Liver (tissue), 9 donors: Measurements from ENCODE around the gene TAF4. TPM values are rescaled to one million over a fixed set of nuclear protein-coding genes. Genes with fewer than 3 reads are reported as not detected.

Experiments used
- DNase-seq: peaks from one replicate; pipeline ENCODE4 v3.0.0-alpha.2; 2017; ENCODE audit warnings: low spot score
- H3K27ac ChIP-seq, 2 donors: one replicate each; pipeline ENCODE4 v1.7.0; 2013; ENCODE audit warnings: inconsistent platforms in 2 of 2, low read length in 2 of 2, control low read depth in 1 of 2, low read depth in 1 of 2, mild to moderate bottlenecking in 1 of 2
- H3K27me3 ChIP-seq, 4 donors: one replicate each; pipeline versions ENCODE4 v1.6.1 to v1.7.0; 2013; ENCODE audit warnings: low read length in 3 of 4, inconsistent platforms in 1 of 4, mild to moderate bottlenecking in 1 of 4, moderate library complexity in 1 of 4; ENCODE audit not compliant: control insufficient read depth in 4 of 4, insufficient read depth in 4 of 4
- H3K36me3 ChIP-seq, 4 donors: one replicate each; pipeline versions ENCODE4 v1.6.1 to v1.7.0; 2013; ENCODE audit warnings: low read length in 3 of 4, mild to moderate bottlenecking in 3 of 4, low read depth in 1 of 4, moderate library complexity in 1 of 4; ENCODE audit not compliant: control insufficient read depth in 4 of 4, insufficient read depth in 3 of 4
- H3K4me1 ChIP-seq, 4 donors: one replicate each; pipeline versions ENCODE4 v1.6.1 to v1.7.0; 2013; ENCODE audit warnings: low read length in 3 of 4, mild to moderate bottlenecking in 3 of 4, moderate library complexity in 1 of 4; ENCODE audit not compliant: control insufficient read depth in 4 of 4, insufficient read depth in 4 of 4
- H3K4me3 ChIP-seq, 3 donors: one replicate each; pipeline versions ENCODE4 v1.6.1 to v1.7.0; 2013; ENCODE audit warnings: low read length in 3 of 3, control low read depth in 1 of 3, low read depth in 1 of 3, mild to moderate bottlenecking in 1 of 3
- H3K9ac ChIP-seq, 2 donors: one replicate each; pipeline ENCODE4 v1.7.0; 2013; ENCODE audit warnings: low read length in 2 of 2, mild to moderate bottlenecking in 2 of 2, moderate library complexity in 2 of 2, control low read depth in 1 of 2, low read depth in 1 of 2
- H3K9me3 ChIP-seq, 4 donors: one replicate each; pipeline versions ENCODE4 v1.6.1 to v1.7.0; 2013; ENCODE audit warnings: low read length in 3 of 4; ENCODE audit not compliant: control insufficient read depth in 4 of 4
- EGR1 ChIP-seq, 2 donors: IDR thresholded peaks; 2 replicates each; pipeline ENCODE4 v1.6.1; 2016 to 2018; ENCODE audit warnings: antibody characterized with exemption in 2 of 2, low read depth in 2 of 2
- FOXA1 ChIP-seq: IDR thresholded peaks from 2 replicates; pipeline ENCODE4 v1.6.1; 2016; ENCODE audit warnings: antibody characterized with exemption
- FOXA2 ChIP-seq: IDR thresholded peaks from 2 replicates; pipeline ENCODE4 v1.6.1; 2016; ENCODE audit warnings: antibody characterized with exemption
- GABPA ChIP-seq, 2 donors: IDR thresholded peaks in 1 of 2; conservative IDR thresholded peaks in 1 of 2; 2 replicates each; pipeline ENCODE4 v1.6.1; 2016; ENCODE audit warnings: antibody characterized with exemption in 2 of 2, mild to moderate bottlenecking in 1 of 2, moderate library complexity in 1 of 2
- HNF4A ChIP-seq, 2 donors: conservative IDR thresholded peaks; 2 replicates each; pipeline ENCODE4 v1.6.1; 2016; ENCODE audit warnings: antibody characterized with exemption in 2 of 2, mild to moderate bottlenecking in 2 of 2
- NR2F2 ChIP-seq: IDR thresholded peaks from 2 replicates; pipeline ENCODE4 v1.6.1; 2016; ENCODE audit warnings: antibody characterized with exemption
- RAD21 ChIP-seq, 2 donors: IDR thresholded peaks; 2 replicates each; pipeline ENCODE4 v1.6.1; 2016; ENCODE audit warnings: antibody characterized with exemption in 2 of 2, mild to moderate bottlenecking in 2 of 2
- SP1 ChIP-seq: IDR thresholded peaks from 2 replicates; pipeline ENCODE4 v1.6.1; 2018; ENCODE audit warnings: antibody characterized with exemption, mild to moderate bottlenecking
- TAF1 ChIP-seq: conservative IDR thresholded peaks from 2 replicates; pipeline ENCODE4 v1.6.1; 2016; ENCODE audit warnings: antibody characterized with exemption, mild to moderate bottlenecking
- YY1 ChIP-seq: IDR thresholded peaks from 2 replicates; pipeline ENCODE4 v1.6.1; 2016; ENCODE audit warnings: antibody characterized with exemption, mild to moderate bottlenecking
- WGBS: extraction: QIAGEN DNeasy Blood & Tissue Kit; methylation state at CpG from one replicate; pipeline ENCODE4 v1.1.7; 2013; 5-methylcytosine and 5-hydroxymethylcytosine counted together
- polyA plus RNA-seq, 2 donors: library from polyadenylated mRNA; stranded (reverse) in 1 of 2; unstranded in 1 of 2; fragments of 200-250 nt in 1 of 2; fragments of >200 nt in 1 of 2; fragmentation: Nextera tagmentation in 1 of 2; extraction: Ambion mirVana in 1 of 2; gene quantifications; one replicate each; pipeline versions ENCODE4 v1.2.1 to v1.2.3, GENCODE V29; 2013 to 2015
- total RNA-seq, 2 donors: library from RNA; depleted of rRNA; stranded (reverse); fragments of >200 nt; gene quantifications; one replicate each; pipeline ENCODE4 v1.2.3, GENCODE V29; 2014
- TF ChIP-seq, protein P1 (sequence below): IDR thresholded peaks from 2 replicates; pipeline ENCODE4 v1.6.1; 2016; ENCODE audit warnings: antibody characterized with exemption
- TF ChIP-seq, protein P2 (sequence below): IDR thresholded peaks from 2 replicates; pipeline ENCODE4 v1.6.1; 2016; ENCODE audit warnings: antibody characterized with exemption
- TF ChIP-seq, protein P3 (sequence below): IDR thresholded peaks from 2 replicates; pipeline ENCODE4 v1.6.1; 2016; ENCODE audit warnings: antibody characterized with exemption, mild to moderate bottlenecking
- TF ChIP-seq, protein P4 (sequence below): fragments of 150-350 bp; IDR thresholded peaks from 2 replicates; pipeline ENCODE4 v1.5.1; 2017; ENCODE audit warnings: improper control_type of control experiment, low read depth, low read length; ENCODE audit not compliant: missing input control
- donor health status: healthy.
- donor health status: healthy.
- donor health status: healthy.
- donor health status: healthy.
- donor health status: healthy.

Gene TAF4
- total and polyA plus RNA-seq, 4 donors = 2.0 to 11.8 (median 5.6) TPM

DNA sequence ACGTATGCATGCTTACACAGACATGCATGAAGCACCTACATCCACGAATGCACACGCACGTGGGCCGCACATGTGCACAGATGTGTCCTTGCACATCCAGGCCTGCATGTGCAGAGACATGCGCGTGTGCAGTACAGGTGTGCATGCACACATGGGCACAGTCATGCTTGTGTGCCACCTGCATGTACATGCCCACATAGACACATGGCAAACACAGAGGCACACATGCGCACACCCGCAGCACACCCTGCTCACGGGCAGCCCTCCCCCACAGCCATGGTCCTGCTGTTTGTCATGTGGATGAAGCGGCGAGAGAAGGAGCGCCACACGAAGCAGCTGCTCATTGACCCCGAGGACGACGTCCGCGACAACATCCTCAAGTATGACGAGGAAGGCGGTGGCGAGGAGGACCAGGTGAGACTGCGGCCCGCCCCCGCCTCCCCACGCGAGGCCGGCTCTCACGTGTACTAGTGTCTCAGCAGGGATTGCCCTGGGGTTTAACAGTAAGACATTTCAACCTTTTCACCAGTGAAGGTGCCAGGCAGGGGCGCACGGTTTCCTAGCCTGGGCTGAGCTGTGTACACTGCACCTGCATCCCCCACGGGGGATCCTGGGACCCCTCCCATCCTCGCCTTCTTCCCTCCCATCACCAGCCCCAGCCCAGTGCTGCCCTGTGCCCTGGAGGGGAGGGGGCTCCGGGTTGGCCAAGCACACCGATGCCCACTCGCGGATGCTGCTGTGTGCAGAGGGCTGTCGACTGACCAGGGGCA, 132.8 kb downstream of the TAF4 start (continued):
- TF ChIP-seq FOXA1 (no peak), FOXA2 (no peak), RAD21 (IDR thresholded peaks at IDR 0.05) (no peak)
- TF ChIP-seq, protein P1, sequence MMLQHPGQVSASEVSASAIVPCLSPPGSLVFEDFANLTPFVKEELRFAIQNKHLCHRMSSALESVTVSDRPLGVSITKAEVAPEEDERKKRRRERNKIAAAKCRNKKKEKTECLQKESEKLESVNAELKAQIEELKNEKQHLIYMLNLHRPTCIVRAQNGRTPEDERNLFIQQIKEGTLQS = no peak
- TF ChIP-seq, protein P2, sequence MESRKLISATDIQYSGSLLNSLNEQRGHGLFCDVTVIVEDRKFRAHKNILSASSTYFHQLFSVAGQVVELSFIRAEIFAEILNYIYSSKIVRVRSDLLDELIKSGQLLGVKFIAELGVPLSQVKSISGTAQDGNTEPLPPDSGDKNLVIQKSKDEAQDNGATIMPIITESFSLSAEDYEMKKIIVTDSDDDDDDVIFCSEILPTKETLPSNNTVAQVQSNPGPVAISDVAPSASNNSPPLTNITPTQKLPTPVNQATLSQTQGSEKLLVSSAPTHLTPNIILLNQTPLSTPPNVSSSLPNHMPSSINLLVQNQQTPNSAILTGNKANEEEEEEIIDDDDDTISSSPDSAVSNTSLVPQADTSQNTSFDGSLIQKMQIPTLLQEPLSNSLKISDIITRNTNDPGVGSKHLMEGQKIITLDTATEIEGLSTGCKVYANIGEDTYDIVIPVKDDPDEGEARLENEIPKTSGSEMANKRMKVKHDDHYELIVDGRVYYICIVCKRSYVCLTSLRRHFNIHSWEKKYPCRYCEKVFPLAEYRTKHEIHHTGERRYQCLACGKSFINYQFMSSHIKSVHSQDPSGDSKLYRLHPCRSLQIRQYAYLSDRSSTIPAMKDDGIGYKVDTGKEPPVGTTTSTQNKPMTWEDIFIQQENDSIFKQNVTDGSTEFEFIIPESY = no peak

DNA sequence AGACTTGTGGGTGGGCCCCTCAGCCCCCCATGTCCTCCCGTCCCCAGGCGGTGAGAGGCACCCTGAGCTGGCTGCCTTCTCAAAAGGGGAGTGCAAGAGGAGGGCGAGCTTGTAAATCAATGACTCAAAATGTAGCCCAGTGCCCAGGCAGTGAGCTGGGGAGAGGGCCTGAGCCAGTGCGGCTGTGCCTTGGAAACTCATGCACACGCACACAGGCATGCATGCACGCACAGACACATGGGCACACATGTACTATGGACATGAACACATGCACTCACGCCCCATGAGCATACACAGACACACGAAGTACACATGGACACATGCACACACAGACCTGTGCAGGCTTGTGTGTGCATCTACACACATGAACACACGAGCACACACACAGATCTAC, 133.5 kb downstream of the TAF4 start:
- 87% methylated on average over 9 of the region's 9 CpGs for WGBS
- no peak overlapping the region for H3K4me3 ChIP-seq
- TF ChIP-seq, protein P3, sequence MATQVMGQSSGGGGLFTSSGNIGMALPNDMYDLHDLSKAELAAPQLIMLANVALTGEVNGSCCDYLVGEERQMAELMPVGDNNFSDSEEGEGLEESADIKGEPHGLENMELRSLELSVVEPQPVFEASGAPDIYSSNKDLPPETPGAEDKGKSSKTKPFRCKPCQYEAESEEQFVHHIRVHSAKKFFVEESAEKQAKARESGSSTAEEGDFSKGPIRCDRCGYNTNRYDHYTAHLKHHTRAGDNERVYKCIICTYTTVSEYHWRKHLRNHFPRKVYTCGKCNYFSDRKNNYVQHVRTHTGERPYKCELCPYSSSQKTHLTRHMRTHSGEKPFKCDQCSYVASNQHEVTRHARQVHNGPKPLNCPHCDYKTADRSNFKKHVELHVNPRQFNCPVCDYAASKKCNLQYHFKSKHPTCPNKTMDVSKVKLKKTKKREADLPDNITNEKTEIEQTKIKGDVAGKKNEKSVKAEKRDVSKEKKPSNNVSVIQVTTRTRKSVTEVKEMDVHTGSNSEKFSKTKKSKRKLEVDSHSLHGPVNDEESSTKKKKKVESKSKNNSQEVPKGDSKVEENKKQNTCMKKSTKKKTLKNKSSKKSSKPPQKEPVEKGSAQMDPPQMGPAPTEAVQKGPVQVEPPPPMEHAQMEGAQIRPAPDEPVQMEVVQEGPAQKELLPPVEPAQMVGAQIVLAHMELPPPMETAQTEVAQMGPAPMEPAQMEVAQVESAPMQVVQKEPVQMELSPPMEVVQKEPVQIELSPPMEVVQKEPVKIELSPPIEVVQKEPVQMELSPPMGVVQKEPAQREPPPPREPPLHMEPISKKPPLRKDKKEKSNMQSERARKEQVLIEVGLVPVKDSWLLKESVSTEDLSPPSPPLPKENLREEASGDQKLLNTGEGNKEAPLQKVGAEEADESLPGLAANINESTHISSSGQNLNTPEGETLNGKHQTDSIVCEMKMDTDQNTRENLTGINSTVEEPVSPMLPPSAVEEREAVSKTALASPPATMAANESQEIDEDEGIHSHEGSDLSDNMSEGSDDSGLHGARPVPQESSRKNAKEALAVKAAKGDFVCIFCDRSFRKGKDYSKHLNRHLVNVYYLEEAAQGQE = no peak
- no peak for TF ChIP-seq FOXA1
- TF ChIP-seq EGR1 (IDR thresholded peaks at IDR 0.05; ENCODE audit: low read depth in 2 of 2) = no peak
- TF ChIP-seq, protein P1 = no peak
- no peak for TF ChIP-seq RAD21 (IDR thresholded peaks at IDR 0.05)
- no peak for TF ChIP-seq HNF4A (conservative IDR thresholded peaks at IDR 0.05)
- TF ChIP-seq NR2F2 = no peak
- no peak for TF ChIP-seq SP1
- TF ChIP-seq, protein P4, sequence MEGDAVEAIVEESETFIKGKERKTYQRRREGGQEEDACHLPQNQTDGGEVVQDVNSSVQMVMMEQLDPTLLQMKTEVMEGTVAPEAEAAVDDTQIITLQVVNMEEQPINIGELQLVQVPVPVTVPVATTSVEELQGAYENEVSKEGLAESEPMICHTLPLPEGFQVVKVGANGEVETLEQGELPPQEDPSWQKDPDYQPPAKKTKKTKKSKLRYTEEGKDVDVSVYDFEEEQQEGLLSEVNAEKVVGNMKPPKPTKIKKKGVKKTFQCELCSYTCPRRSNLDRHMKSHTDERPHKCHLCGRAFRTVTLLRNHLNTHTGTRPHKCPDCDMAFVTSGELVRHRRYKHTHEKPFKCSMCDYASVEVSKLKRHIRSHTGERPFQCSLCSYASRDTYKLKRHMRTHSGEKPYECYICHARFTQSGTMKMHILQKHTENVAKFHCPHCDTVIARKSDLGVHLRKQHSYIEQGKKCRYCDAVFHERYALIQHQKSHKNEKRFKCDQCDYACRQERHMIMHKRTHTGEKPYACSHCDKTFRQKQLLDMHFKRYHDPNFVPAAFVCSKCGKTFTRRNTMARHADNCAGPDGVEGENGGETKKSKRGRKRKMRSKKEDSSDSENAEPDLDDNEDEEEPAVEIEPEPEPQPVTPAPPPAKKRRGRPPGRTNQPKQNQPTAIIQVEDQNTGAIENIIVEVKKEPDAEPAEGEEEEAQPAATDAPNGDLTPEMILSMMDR = no peak
- TF ChIP-seq TAF1 = no peak
- no peak for TF ChIP-seq YY1
- no peak for TF ChIP-seq FOXA2
- TF ChIP-seq GABPA (IDR thresholded peaks at IDR 0.05 in 1 of 2, conservative IDR thresholded peaks at IDR 0.05 in 1 of 2) = no peak
- TF ChIP-seq, protein P2 = no peak
- H3K9me3 ChIP-seq = no peaks in the 10 kb centered on the region
- H3K9ac ChIP-seq = no peak overlapping the region
- no peak for DNase-seq
- no peaks in the 10 kb centered on the region for H3K27me3 ChIP-seq
- H3K27ac ChIP-seq = no peak overlapping the region
- H3K4me1 ChIP-seq = no peaks in the 10 kb centered on the region
- H3K36me3 ChIP-seq = no peaks in the 10 kb centered on the region
